Measurements from ENCODE around the gene BMP2.

BMP2 gene

GRCh38 chr20:6767536-6768227, at the start of gene BMP2:
BMP2 (plus strand) TSS chr20:6767686; CDS start chr20:6770127, 2,441 bp downstream.
- peak in 1 of 2 donors; percentile 11 for DNase-seq

- DNase-seq: no peak
These were observed 48.7 kb upstream of the BMP2 start for GRCh38 chr20:6718662-6719368.

- no peak for DNase-seq
These were observed 48.1 kb upstream of the BMP2 start for GRCh38 chr20:6719369-6719721.

GRCh38 chr20:6726761-6727160, 40.7 kb upstream of the BMP2 start:
- no peak for DNase-seq

- no peak for DNase-seq
These were observed 36.7 kb upstream of the BMP2 start for GRCh38 chr20:6730672-6731328.

- no peak for DNase-seq
These were observed 35.5 kb upstream of the BMP2 start for GRCh38 chr20:6732001-6732447.

GRCh38 chr20:6732851-6733250, 34.6 kb upstream of the BMP2 start:
- DNase-seq: no peak

GRCh38 chr20:6733965-6734364, 33.5 kb upstream of the BMP2 start:
- no peak for DNase-seq

GRCh38 chr20:6735942-6736845, 31.3 kb upstream of the BMP2 start:
- DNase-seq: no peak

- DNase-seq: no peak
These were observed 28.1 kb upstream of the BMP2 start for GRCh38 chr20:6739406-6739805.

GRCh38 chr20:6740096-6740495, 27.4 kb upstream of the BMP2 start:
- DNase-seq: no peak

- DNase-seq: no peak
These were observed 23.3 kb upstream of the BMP2 start for GRCh38 chr20:6744180-6744579.

GRCh38 chr20:6744805-6745204, 22.7 kb upstream of the BMP2 start:
- no peak for DNase-seq

GRCh38 chr20:6746901-6747609, 20.4 kb upstream of the BMP2 start:
- DNase-seq: no peak

- no peak for DNase-seq
These were observed 17.0 kb upstream of the BMP2 start for GRCh38 chr20:6750438-6750837.

GRCh38 chr20:6756693-6757595, 10.5 kb upstream of the BMP2 start:
- DNase-seq: no peak

GRCh38 chr20:6764619-6765018, 2.9 kb upstream of the BMP2 start:
- DNase-seq: no peak

- DNase-seq: no peak
These were observed 1.9 kb upstream of the BMP2 start for GRCh38 chr20:6765469-6766058.

GRCh38 chr20:6766433-6766832, 1.1 kb upstream of the BMP2 start:
- DNase-seq: no peak

- DNase-seq: no peak
These were observed 355 bp upstream of the BMP2 start for GRCh38 chr20:6767126-6767535.
